HepG2 (cell line): Measurements from ENCODE around the gene AOX1. TPM values are rescaled to one million over a fixed set of nuclear protein-coding genes. Genes with fewer than 3 reads are reported as not detected.
A peak's percentile ranks its signal among the peaks of the same experiment; 100 is the strongest.

Source experiments
- ATF1 ChIP-seq: IDR thresholded peaks from 2 replicates; pipeline ENCODE4 v1.6.1; 2016; ENCODE audit warnings: mild to moderate bottlenecking, control low read depth
- KDM5B ChIP-seq: sonication (generic); formaldehyde crosslinking; IDR thresholded peaks from 2 replicates; pipeline ENCODE4 v1.4.0; 2020; ENCODE audit warnings: missing genetic modification reagents, mild to moderate bottlenecking, borderline replicate concordance
- MED13 ChIP-seq: sonication (generic); formaldehyde crosslinking; IDR thresholded peaks from 2 replicates; pipeline ENCODE4 v1.5.0; 2020; ENCODE audit warnings: missing genetic modification reagents
- NFYB ChIP-seq: sonication (generic); formaldehyde crosslinking; IDR thresholded peaks from 2 replicates; pipeline ENCODE4 v1.4.0; 2020; ENCODE audit warnings: missing genetic modification reagents
- TBL1XR1 ChIP-seq: fragments of 150-350 bp; IDR thresholded peaks from 2 replicates; pipeline ENCODE4 v1.6.1; 2014; ENCODE audit warnings: borderline replicate concordance, low read length; ENCODE audit not compliant: partially characterized antibody
- XRCC5 ChIP-seq: fragments of 200-400 bp; formaldehyde crosslinking; optimal IDR thresholded peaks from 2 replicates; pipeline ENCODE3; 2017; ENCODE audit warnings: mild to moderate bottlenecking, low read length
- ZNF101 ChIP-seq: sonication (generic); formaldehyde crosslinking; IDR thresholded peaks from 2 replicates; pipeline ENCODE4 v1.4.0; 2020; ENCODE audit warnings: mild to moderate bottlenecking, low read depth, missing genetic modification reagents, borderline replicate concordance
- ZNF644 ChIP-seq: IDR thresholded peaks from 2 replicates; pipeline ENCODE4 v1.6.1; 2016; ENCODE audit warnings: low read depth
- ZNF839 ChIP-seq: sonication (generic); formaldehyde crosslinking; IDR thresholded peaks from 2 replicates; pipeline ENCODE4 v1.4.0; 2020; ENCODE audit warnings: missing genetic modification reagents, mild to moderate bottlenecking, borderline replicate concordance
- ZNF878 ChIP-seq: sonication (generic); formaldehyde crosslinking; IDR thresholded peaks from 2 replicates; pipeline ENCODE4 v1.8.1; 2023; ENCODE audit warnings: mild to moderate bottlenecking, missing genetic modification reagents, moderate library complexity
- polyA plus RNA-seq, 8 experiments: library from polyadenylated mRNA; depleted of rRNA in 3 of 8; stranded (reverse) in 7 of 8; unstranded in 1 of 8; fragments of >200 nt; fragmentation: Illumina TruSeq in 4 of 8; extraction: Trizol in 4 of 8; gene quantifications; 2 replicates each; pipeline versions ENCODE4 v1.2.1 to v1.2.3, GENCODE V29; 2011 to 2016; ENCODE audit warnings: low read depth in 4 of 8, missing spikeins in 1 of 8, mixed read lengths in 1 of 8; ENCODE audit not compliant: insufficient read depth in 1 of 8
- total RNA-seq, 5 experiments: library from RNA; depleted of rRNA; stranded (reverse); fragments of >200 nt; fragmentation: Illumina TruSeq; extraction: Trizol; gene quantifications; 2 replicates each; pipeline ENCODE4 v1.2.3, GENCODE V29; 2016; ENCODE audit warnings: low read depth in 1 of 5
- TF ChIP-seq, protein P1 (sequence below): sonication (generic); formaldehyde crosslinking; IDR thresholded peaks from 2 replicates; pipeline ENCODE4 v1.5.0; 2020; ENCODE audit warnings: mild to moderate bottlenecking, missing genetic modification reagents, borderline replicate concordance
- TF ChIP-seq, protein P2 (sequence below): sonication (generic); formaldehyde crosslinking; IDR thresholded peaks from 2 replicates; pipeline ENCODE4 v1.5.0; 2020; ENCODE audit warnings: missing genetic modification reagents
- TF ChIP-seq, protein P3 (sequence below): sonication (generic); formaldehyde crosslinking; IDR thresholded peaks from 2 replicates; pipeline ENCODE4 v1.5.0; 2020; ENCODE audit warnings: mild to moderate bottlenecking, missing genetic modification reagents, borderline replicate concordance

The AOX1 gene
- total and polyA plus RNA-seq, 2 of the 13 experiments (the other 11 are each of a cell fraction or from before 2014, with no cell fraction given), result 9.2 to 18.0 TPM

DNA sequence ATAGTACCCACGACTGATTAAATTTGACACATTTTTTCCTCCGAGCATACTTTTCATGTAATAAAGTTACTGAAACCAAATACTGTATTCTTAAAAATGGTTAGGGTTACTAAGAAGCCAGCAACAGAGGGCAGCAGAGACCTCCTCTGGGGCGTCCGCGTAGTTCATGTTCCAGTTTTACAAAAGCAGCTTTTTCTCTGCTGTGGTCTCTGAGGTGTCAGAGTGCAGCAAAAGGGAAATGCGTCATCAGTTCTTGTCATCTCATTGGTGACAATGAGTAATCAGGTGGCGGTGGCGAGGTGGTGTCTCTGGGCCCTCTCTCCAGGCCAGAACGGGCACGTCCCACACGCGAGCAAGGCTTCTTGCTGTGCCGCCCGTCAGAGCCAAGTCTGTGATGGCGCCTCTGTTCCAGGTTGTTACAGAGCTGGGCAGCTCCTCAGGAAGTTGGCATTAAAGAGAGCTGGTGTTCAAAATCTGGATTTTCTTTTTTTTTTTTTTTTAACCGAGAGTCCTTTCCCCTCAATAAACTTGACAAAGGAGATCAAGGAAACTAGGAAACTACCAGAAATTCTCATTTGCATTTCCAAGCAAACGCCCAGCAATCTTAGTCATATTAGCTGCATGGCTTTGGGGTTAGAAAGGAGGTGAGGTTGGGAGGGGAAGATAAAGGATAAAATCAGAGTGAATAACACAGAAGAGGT is 127.3 kb downstream of the AOX1 start (continued):
- peak; percentile 70 for TF ChIP-seq ZNF644 (CRISPR knock-in tag)
- TF ChIP-seq KDM5B, result peak; percentile 82; the same call in 1 of the 2 replicates
- no peak for TF ChIP-seq TBL1XR1
- TF ChIP-seq, protein P1, sequence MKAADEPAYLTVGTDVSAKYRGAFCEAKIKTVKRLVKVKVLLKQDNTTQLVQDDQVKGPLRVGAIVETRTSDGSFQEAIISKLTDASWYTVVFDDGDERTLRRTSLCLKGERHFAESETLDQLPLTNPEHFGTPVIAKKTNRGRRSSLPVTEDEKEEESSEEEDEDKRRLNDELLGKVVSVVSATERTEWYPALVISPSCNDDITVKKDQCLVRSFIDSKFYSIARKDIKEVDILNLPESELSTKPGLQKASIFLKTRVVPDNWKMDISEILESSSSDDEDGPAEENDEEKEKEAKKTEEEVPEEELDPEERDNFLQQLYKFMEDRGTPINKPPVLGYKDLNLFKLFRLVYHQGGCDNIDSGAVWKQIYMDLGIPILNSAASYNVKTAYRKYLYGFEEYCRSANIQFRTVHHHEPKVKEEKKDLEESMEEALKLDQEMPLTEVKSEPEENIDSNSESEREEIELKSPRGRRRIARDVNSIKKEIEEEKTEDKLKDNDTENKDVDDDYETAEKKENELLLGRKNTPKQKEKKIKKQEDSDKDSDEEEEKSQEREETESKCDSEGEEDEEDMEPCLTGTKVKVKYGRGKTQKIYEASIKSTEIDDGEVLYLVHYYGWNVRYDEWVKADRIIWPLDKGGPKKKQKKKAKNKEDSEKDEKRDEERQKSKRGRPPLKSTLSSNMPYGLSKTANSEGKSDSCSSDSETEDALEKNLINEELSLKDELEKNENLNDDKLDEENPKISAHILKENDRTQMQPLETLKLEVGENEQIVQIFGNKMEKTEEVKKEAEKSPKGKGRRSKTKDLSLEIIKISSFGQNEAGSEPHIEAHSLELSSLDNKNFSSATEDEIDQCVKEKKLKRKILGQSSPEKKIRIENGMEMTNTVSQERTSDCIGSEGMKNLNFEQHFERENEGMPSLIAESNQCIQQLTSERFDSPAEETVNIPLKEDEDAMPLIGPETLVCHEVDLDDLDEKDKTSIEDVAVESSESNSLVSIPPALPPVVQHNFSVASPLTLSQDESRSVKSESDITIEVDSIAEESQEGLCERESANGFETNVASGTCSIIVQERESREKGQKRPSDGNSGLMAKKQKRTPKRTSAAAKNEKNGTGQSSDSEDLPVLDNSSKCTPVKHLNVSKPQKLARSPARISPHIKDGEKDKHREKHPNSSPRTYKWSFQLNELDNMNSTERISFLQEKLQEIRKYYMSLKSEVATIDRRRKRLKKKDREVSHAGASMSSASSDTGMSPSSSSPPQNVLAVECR (CRISPR knock-in tag), result peak; percentile 77; the same call in 1 of the 2 replicates
- TF ChIP-seq, protein P2, sequence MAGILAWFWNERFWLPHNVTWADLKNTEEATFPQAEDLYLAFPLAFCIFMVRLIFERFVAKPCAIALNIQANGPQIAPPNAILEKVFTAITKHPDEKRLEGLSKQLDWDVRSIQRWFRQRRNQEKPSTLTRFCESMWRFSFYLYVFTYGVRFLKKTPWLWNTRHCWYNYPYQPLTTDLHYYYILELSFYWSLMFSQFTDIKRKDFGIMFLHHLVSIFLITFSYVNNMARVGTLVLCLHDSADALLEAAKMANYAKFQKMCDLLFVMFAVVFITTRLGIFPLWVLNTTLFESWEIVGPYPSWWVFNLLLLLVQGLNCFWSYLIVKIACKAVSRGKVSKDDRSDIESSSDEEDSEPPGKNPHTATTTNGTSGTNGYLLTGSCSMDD, result no peak
- TF ChIP-seq ZNF878 (CRISPR knock-in tag), result peak; percentile 86; the same call in 1 of the 2 replicates
- no peak for TF ChIP-seq ZNF101 (CRISPR knock-in tag)
- TF ChIP-seq XRCC5, result peak; percentile 91
- peak; percentile 72 for TF ChIP-seq NFYB
- TF ChIP-seq, protein P3, sequence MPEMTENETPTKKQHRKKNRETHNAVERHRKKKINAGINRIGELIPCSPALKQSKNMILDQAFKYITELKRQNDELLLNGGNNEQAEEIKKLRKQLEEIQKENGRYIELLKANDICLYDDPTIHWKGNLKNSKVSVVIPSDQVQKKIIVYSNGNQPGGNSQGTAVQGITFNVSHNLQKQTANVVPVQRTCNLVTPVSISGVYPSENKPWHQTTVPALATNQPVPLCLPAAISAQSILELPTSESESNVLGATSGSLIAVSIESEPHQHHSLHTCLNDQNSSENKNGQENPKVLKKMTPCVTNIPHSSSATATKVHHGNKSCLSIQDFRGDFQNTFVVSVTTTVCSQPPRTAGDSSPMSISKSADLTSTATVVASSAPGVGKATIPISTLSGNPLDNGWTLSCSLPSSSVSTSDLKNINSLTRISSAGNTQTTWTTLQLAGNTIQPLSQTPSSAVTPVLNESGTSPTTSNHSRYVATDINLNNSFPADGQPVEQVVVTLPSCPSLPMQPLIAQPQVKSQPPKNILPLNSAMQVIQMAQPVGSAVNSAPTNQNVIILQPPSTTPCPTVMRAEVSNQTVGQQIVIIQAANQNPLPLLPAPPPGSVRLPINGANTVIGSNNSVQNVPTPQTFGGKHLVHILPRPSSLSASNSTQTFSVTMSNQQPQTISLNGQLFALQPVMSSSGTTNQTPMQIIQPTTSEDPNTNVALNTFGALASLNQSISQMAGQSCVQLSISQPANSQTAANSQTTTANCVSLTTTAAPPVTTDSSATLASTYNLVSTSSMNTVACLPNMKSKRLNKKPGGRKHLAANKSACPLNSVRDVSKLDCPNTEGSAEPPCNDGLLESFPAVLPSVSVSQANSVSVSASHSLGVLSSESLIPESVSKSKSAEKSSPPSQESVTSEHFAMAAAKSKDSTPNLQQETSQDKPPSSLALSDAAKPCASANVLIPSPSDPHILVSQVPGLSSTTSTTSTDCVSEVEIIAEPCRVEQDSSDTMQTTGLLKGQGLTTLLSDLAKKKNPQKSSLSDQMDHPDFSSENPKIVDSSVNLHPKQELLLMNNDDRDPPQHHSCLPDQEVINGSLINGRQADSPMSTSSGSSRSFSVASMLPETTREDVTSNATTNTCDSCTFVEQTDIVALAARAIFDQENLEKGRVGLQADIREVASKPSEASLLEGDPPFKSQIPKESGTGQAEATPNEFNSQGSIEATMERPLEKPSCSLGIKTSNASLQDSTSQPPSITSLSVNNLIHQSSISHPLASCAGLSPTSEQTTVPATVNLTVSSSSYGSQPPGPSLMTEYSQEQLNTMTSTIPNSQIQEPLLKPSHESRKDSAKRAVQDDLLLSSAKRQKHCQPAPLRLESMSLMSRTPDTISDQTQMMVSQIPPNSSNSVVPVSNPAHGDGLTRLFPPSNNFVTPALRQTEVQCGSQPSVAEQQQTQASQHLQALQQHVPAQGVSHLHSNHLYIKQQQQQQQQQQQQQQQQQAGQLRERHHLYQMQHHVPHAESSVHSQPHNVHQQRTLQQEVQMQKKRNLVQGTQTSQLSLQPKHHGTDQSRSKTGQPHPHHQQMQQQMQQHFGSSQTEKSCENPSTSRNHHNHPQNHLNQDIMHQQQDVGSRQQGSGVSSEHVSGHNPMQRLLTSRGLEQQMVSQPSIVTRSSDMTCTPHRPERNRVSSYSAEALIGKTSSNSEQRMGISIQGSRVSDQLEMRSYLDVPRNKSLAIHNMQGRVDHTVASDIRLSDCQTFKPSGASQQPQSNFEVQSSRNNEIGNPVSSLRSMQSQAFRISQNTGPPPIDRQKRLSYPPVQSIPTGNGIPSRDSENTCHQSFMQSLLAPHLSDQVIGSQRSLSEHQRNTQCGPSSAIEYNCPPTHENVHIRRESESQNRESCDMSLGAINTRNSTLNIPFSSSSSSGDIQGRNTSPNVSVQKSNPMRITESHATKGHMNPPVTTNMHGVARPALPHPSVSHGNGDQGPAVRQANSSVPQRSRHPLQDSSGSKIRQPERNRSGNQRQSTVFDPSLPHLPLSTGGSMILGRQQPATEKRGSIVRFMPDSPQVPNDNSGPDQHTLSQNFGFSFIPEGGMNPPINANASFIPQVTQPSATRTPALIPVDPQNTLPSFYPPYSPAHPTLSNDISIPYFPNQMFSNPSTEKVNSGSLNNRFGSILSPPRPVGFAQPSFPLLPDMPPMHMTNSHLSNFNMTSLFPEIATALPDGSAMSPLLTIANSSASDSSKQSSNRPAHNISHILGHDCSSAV, result no peak; the same call in 1 of the 2 replicates
- TF ChIP-seq MED13, result no peak
- peak; percentile 93 for TF ChIP-seq ATF1
- TF ChIP-seq ZNF839 (CRISPR knock-in tag), result no peak
